SK-N-SH (cell line): Measurements from ENCODE around the gene RNF214. TPM values are rescaled to one million over a fixed set of nuclear protein-coding genes. Genes with fewer than 3 reads are reported as not detected.
"Not testable (repeated sequence)": the region's sequence is repeated elsewhere in the genome, so short reads cannot be mapped to it uniquely, and the experiment has no call there.

Source experiments
- CTCF ChIA-PET: fragments of 300-600, 350-600 bp; formaldehyde crosslinking; extraction: SDS; loops from one replicate; lab custom pipeline; 2021; lab: Yijun Ruan, JAX
- POLR2A ChIA-PET: fragments of 350-600 bp; sonication (Branson Sonifier 250); formaldehyde crosslinking; extraction: SDS; loops from one replicate; lab custom pipeline; 2020; ENCODE audit warnings: antibody characterized with exemption, inconsistent platforms; lab: Yijun Ruan, JAX
- DNase-seq: peaks from one replicate; pipeline ENCODE4 v3.0.0; 2012
- H2AFZ ChIP-seq: fragments of 200-600 bp; sonication (generic); 2 replicates; pipeline ENCODE4 v1.8.1; 2016; ENCODE audit warnings: antibody characterized with exemption, mild to moderate bottlenecking, low read depth
- H3F3A ChIP-seq: fragments of 200-600 bp; sonication (generic); replicated peaks from 2 replicates; pipeline ENCODE3; 2016; ENCODE audit warnings: antibody characterized with exemption, mild to moderate bottlenecking; ENCODE audit not compliant: insufficient read depth
- H3K27ac ChIP-seq, 2 experiments: fragments of 200-500 bp in 1 of 2; fragments of 200-600 bp in 1 of 2; sonication (Bioruptor generic) in 1 of 2; sonication (generic), shearing (Covaris generic) in 1 of 2; 2 replicates each; pipeline versions ENCODE4 v1.5.1 to v1.6.1; 2014 to 2016; ENCODE audit warnings: low read depth in 2 of 2, inconsistent platforms in 1 of 2, low read length in 1 of 2, mild to moderate bottlenecking in 1 of 2, mixed read lengths in 1 of 2
- H3K27me3 ChIP-seq: fragments of 200-600 bp; sonication (generic), shearing (Covaris generic); 2 replicates; pipeline ENCODE4 v1.6.1; 2016; ENCODE audit warnings: mixed run types; ENCODE audit not compliant: insufficient read depth
- H3K36me3 ChIP-seq, 2 experiments: fragments of 200-500 bp in 1 of 2; fragments of 200-600 bp in 1 of 2; sonication (Bioruptor generic) in 1 of 2; sonication (generic) in 1 of 2; replicated peaks in 1 of 2; 2 replicates each; pipeline versions ENCODE3 to v1.5.1; 2014 to 2016; ENCODE audit warnings: low read length in 1 of 2, mild to moderate bottlenecking in 1 of 2; ENCODE audit not compliant: insufficient read depth in 2 of 2, control insufficient read depth in 1 of 2
- H3K4me1 ChIP-seq, 2 experiments: fragments of 200-500 bp in 1 of 2; fragments of 200-600 bp in 1 of 2; sonication (Bioruptor generic) in 1 of 2; sonication (generic), shearing (Covaris generic) in 1 of 2; 2 replicates each; pipeline versions ENCODE4 v1.5.1 to v1.6.1; 2014 to 2016; ENCODE audit warnings: low read depth in 1 of 2, low read length in 1 of 2, mixed run types in 1 of 2; ENCODE audit not compliant: insufficient read depth in 2 of 2, control insufficient read depth in 1 of 2
- H3K4me2 ChIP-seq: fragments of 200-600 bp; sonication (generic), shearing (Covaris generic); 2 replicates; pipeline ENCODE4 v1.6.1; 2017; ENCODE audit warnings: mixed run types
- H3K4me3 ChIP-seq, 2 experiments: fragments of 200-500 bp in 1 of 2; fragments of 200-600 bp in 1 of 2; sonication (Bioruptor generic) in 1 of 2; sonication (generic), shearing (Covaris generic) in 1 of 2; 2 replicates each; pipeline versions ENCODE4 v1.5.1 to v1.8.1; 2014 to 2016; ENCODE audit warnings: low read depth in 2 of 2, inconsistent platforms in 1 of 2, low read length in 1 of 2, mild to moderate bottlenecking in 1 of 2, mixed read lengths in 1 of 2, moderate library complexity in 1 of 2
- H3K79me2 ChIP-seq: fragments of 200-600 bp; sonication (generic); 2 replicates; pipeline ENCODE4 v1.8.1; 2017; ENCODE audit warnings: mild to moderate bottlenecking; ENCODE audit not compliant: insufficient read depth
- H3K9ac ChIP-seq: fragments of 200-600 bp; sonication (generic); 2 replicates; pipeline ENCODE4 v1.6.1; 2017; ENCODE audit warnings: mixed run types
- H3K9me2 ChIP-seq: fragments of 200-600 bp; sonication (generic); 2 replicates; pipeline ENCODE4 v1.6.1; 2017; ENCODE audit warnings: mixed run types
- H3K9me3 ChIP-seq: fragments of 200-600 bp; sonication (generic); 2 replicates; pipeline ENCODE4 v1.6.1; 2017; ENCODE audit warnings: mixed run types, mild to moderate bottlenecking, moderate library complexity
- H4K20me1 ChIP-seq: fragments of 200-600 bp; sonication (generic); 2 replicates; pipeline ENCODE4 v1.6.1; 2017; ENCODE audit warnings: mild to moderate bottlenecking, mixed run types; ENCODE audit not compliant: insufficient read depth
- CTCF ChIP-seq: fragments of 200-600 bp; sonication (generic); IDR thresholded peaks from 2 replicates; pipeline ENCODE4 v1.6.1; 2017; ENCODE audit warnings: antibody characterized with exemption, mild to moderate bottlenecking, moderate library complexity
- WGBS: methylation state at CpG from one replicate; pipeline ENCODE4 v1.1.6; 2017; ENCODE audit warnings: low lambda C conversion rate; 5-methylcytosine and 5-hydroxymethylcytosine counted together
- polyA plus RNA-seq, 3 experiments: library from polyadenylated mRNA; depleted of rRNA; stranded (reverse); fragments of >200 nt; gene quantifications; 2 replicates each; pipeline ENCODE4 v1.2.3, GENCODE V29; 2012

Gene RNF214
- polyA plus RNA-seq, 1 of the 3 experiments (the other 2 are of a cell fraction), result 15.4 TPM

- H2AFZ ChIP-seq, H3K27me3 ChIP-seq, POLR2A ChIA-PET, H3K9me3 ChIP-seq, H3K4me1 ChIP-seq, H3K4me3 ChIP-seq, DNase-seq, H3K9me2 ChIP-seq, H3K4me2 ChIP-seq, CTCF ChIA-PET, H3K9ac ChIP-seq, H3K27ac ChIP-seq: not testable (repeated sequence)
- peaks cover 25% of the 10 kb centered on the region; the same call in 1 of the 2 replicates for H4K20me1 ChIP-seq
- WGBS, result no CpG with 5 or more reads among the region's 11 CpGs
- peaks cover 21% of the 10 kb centered on the region; the same call in 1 of the 2 replicates for H3K79me2 ChIP-seq
- H3F3A ChIP-seq, result peaks cover 35% of the 10 kb centered on the region
- peaks cover 5 to 27% of the 10 kb centered on the region in 2 experiments for H3K36me3 ChIP-seq
Measured at GRCh38 chr11:117206859-117207258, 25.6 kb upstream of the RNF214 start.

GRCh38 chr11:117207481-117207880 lies 25.0 kb upstream of the RNF214 start:
- H4K20me1 ChIP-seq, result peaks cover 19% of the 10 kb centered on the region; the same call in 1 of the 2 replicates
- H3K9me2 ChIP-seq, H2AFZ ChIP-seq, H3K4me3 ChIP-seq, H3K4me1 ChIP-seq, POLR2A ChIA-PET, H3K9me3 ChIP-seq, CTCF ChIA-PET, H3K9ac ChIP-seq, H3K4me2 ChIP-seq, H3K27ac ChIP-seq, H3K27me3 ChIP-seq, DNase-seq: not testable (repeated sequence)
- H3K79me2 ChIP-seq, result peaks cover 15% of the 10 kb centered on the region; the same call in 1 of the 2 replicates
- peaks cover 7 to 29% of the 10 kb centered on the region in 2 experiments for H3K36me3 ChIP-seq
- H3F3A ChIP-seq, result peaks cover 34% of the 10 kb centered on the region
- 94% methylated on average over 5 of the region's 5 CpGs for WGBS

GRCh38 chr11:117208710-117209109 lies 23.8 kb upstream of the RNF214 start:
- peak; percentile 21; the same call in 1 of the 2 replicates for TF ChIP-seq CTCF
- H3K4me1 ChIP-seq, H2AFZ ChIP-seq, H3K27me3 ChIP-seq, H3K9me2 ChIP-seq, H4K20me1 ChIP-seq, POLR2A ChIA-PET, H3K9ac ChIP-seq, H3K4me3 ChIP-seq, H3K79me2 ChIP-seq, DNase-seq, H3K4me2 ChIP-seq, CTCF ChIA-PET, H3K27ac ChIP-seq, H3K9me3 ChIP-seq: not testable (repeated sequence)
- WGBS, result 93% methylated on average over 6 of the region's 13 CpGs
- H3K36me3 ChIP-seq, result peaks cover 7 to 31% of the 10 kb centered on the region in 2 experiments
- H3F3A ChIP-seq, result peaks cover 30% of the 10 kb centered on the region

- CTCF ChIA-PET, H3K4me1 ChIP-seq, H2AFZ ChIP-seq, H3K27me3 ChIP-seq, H3K79me2 ChIP-seq, H3K4me3 ChIP-seq, H4K20me1 ChIP-seq, H3K4me2 ChIP-seq, DNase-seq, H3K9ac ChIP-seq, POLR2A ChIA-PET, H3K9me3 ChIP-seq, H3K9me2 ChIP-seq, H3K27ac ChIP-seq: not testable (repeated sequence)
- WGBS, result 89% methylated on average over 7 of the region's 8 CpGs
- Histone ChIP-seq H3F3A (peaks cover 29% of the 10 kb centered on the region), H3K36me3 (peaks cover 7 to 24% of the 10 kb centered on the region in 2 experiments)
Measured at GRCh38 chr11:117209351-117210125, 22.9 kb upstream of the RNF214 start.
